Tibial nerve (tissue), 4 donors: ENCODE data around the gene ACOXL.

Experiments used
- CTCF ChIP-seq, 5 experiments: fragments of 200-600 bp in 3 of 5; fragments of 450-650 bp in 2 of 5; sonication (generic) in 3 of 5; IDR thresholded peaks; one replicate each; pipeline ENCODE4 v1.5.1; 2016 to 2019; ENCODE audit warnings: antibody characterized with exemption in 5 of 5, mild to moderate bottlenecking in 3 of 5, moderate library complexity in 2 of 5
- EP300 ChIP-seq, 2 donors: sonication (generic); formaldehyde crosslinking; IDR thresholded peaks; one replicate each; pipeline ENCODE4 v1.6.1; 2017; ENCODE audit warnings: antibody characterized with exemption in 2 of 2, mild to moderate bottlenecking in 1 of 2
- POLR2A ChIP-seq, 2 donors: fragments of 450-650 bp; IDR thresholded peaks; one replicate each; pipeline ENCODE4 v1.6.1; 2017; ENCODE audit warnings: antibody characterized with exemption in 2 of 2, mild to moderate bottlenecking in 2 of 2, moderate library complexity in 2 of 2

- TF ChIP-seq POLR2A (IDR thresholded peaks at IDR 0.05) (no peak), CTCF (IDR thresholded peaks at IDR 0.05) (no peak), EP300 (IDR thresholded peaks at IDR 0.05) (no peak)
Observed at GRCh38 chr2:111105926-111106325, 373.6 kb downstream of the ACOXL start.
